Epithelial cell of prostate (primary cell): Measurements from ENCODE around the gene ZDHHC14.

Source experiments
- DNase-seq: peaks from one replicate; pipeline ENCODE4 v3.0.0-alpha.2; 2011; ENCODE audit warnings: low read depth, low spot score
- H3K27ac ChIP-seq: fragments of 450-650 bp; 2 replicates; pipeline ENCODE4 v1.5.1; 2017; ENCODE audit warnings: mild to moderate bottlenecking

ZDHHC14 gene

DNA sequence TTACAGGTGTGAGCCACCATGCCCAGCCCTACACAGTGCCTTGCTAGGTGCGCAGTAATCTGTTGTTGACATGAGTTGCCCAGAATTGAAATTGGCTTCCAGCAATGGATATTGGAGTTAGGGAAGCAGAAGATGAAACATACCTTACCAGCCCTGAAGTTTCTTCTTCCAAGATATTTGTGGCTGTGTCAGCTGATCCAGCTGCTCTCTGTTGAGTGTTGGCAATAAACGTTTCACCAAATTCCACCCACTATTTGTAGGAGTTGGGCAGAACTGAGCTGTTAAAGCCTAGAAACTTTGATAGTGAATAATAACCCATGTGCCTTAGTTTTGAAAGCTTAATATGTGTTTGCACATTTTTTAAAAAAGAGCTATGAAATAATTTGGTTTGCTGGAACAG, 223.8 kb downstream of the ZDHHC14 start:
- H3K27ac ChIP-seq = no peak overlapping the region
- no peak for DNase-seq

DNA sequence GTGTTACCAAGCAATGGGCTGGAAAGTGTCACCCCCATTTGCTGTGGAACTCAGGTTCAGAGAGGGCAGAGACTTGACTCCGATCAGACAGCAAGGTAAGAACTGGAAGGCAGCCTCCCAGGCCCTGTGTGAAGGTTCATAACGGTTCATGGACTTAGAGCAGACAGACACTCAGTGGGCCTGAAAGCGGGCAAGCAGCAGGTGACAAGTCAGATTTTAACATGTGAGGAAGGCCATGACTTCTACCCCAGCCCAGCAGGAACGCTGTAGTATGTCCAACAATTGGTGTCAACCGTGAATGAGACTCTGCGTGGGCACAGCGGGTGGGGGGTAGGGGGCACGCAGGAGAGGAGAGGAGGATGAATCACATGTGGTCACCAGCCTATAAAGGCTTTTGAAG, 224.5 kb downstream of the ZDHHC14 start:
- H3K27ac ChIP-seq = no peak overlapping the region
- no peak for DNase-seq

DNA sequence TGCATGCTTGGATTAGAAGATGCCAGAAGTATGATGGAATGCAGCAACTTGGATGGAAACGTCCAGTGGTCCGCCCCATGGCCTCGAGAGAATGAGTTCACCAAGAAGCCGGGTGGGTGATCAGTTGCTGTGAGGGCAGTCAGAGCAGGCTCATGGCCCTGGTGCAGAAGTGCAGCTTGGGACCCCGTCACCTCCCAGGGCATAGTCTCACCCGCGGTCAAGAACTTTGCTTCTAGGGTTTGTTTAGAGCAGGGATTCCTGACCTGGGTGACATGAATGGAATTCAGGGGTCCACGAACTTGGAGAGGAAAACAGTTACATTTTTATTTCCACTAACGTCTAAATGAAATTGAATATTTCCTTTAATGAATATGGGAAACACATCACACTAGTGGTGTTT, 225.5 kb downstream of the ZDHHC14 start:
- H3K27ac ChIP-seq = no peak overlapping the region
- DNase-seq = no peak

DNA sequence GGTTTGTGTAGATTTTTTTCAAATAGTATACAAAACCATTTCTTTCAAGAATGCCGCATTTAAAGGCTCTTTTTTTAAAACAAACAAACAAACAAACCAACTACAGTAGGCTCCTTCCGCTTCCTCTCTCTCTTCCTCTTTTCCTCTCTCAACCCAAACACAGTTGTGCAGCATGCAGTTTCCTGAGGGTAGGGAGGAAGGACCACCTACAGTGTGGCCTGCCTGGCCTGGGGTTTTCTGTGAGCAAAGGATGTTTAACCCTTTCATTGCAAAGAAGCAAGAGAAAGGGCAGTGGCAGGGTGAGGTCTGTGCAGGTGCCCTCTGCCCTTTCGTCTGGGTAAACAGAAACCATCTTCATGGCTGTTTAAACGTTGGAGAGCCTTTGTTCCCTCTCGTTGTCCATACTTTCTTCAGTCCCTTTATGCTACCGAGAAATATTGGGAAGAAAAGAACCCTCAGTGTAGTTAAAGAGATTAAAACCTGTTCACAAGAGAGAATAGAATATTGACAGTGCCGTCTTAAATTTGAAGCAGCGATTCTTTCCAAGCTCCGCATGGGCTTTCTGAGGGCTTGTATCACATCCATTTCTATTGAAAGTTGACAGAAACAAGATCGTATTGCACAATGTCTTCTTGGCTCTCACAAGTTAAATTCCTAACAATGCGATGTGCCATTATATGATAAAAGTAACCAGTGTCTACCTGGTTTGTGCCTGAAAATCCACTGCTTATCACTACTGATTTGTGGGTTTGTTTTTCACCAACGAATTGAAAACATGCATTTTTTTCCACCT, 226.5 kb downstream of the ZDHHC14 start:
- no peak overlapping the region for H3K27ac ChIP-seq
- DNase-seq = no peak

DNA sequence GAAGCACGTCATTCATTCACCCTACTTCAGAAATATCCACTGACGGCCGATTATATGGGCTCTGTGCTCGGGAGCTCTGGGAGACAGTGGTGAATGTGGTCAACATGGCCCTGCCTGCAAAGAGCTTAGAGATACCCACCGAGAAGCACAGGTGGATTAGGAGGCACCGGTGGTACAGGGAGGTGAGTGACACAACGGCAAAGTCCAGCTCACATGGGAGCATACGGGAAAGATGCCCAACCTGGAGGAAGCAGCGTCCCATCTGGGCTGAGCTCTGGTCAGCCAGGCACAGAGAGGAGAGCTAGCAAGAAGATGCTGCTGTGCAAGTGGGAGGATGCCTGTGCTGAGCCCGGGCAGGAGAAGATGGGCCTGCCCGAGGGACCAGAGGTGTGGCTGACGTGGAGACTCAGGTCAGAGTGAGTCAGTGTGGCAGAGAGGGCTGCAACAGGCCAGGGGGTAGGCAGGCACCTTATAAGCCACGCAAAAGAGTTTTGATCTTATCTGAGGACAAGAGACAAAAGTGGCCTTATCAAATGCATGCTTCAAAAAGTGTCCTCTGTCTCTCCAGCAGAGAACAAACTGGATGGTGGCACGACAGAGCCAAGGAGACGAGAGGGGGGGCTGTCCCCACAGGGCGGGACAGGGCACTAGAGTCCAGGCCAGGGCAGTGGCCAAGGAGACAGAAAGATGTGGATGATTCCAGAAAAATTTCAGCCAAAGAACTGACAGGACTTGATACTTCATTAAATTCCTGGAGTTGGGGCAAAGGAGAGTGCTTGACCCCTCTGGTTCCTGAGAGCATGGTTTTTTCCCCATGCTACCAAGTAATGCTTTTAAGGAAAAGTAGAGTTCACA, 227.5 kb downstream of the ZDHHC14 start:
- no peak overlapping the region for H3K27ac ChIP-seq
- no peak for DNase-seq

DNA sequence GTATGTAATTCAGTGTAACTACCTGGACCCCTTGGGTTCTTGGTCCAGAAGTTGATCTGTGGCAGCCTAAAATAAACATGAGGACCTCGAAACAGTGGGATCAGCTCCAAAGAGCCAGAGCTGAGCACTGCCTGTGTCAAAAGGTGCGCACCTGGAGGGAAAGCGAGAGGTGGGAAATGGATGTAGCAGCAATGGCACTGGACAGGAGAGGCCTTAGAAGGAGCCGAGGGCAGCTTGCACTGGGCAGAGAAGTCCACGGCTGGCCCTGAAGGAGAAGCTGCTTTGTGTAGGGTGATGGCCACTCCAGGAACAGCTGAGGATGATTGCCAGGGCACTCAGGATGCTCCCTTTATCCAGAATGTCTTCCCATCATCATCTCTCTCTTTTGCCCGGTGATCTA, 228.1 kb downstream of the ZDHHC14 start:
- no peak for DNase-seq

DNA sequence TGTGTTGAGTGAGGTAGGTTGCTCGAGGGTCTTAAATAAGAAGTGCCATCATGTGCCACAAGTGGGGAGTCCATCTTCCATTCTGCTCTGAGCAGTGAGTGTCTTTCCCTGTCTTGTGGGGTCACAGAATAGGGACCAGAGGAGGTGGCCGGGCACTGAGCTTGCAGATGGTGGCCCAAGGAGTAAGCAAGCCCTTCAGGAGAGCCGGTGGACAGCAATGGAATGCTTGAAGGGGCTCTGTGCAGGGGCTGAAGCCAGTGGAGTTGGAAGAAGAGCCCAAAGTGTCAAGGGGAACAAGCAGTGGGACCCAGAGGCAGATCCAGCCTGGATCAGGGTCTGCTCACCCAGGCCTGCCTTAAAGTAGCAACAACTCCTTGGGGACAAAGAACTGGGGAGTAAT, 228.6 kb downstream of the ZDHHC14 start:
- no peak for DNase-seq
- no peak overlapping the region for H3K27ac ChIP-seq

More for the DNA sequence above, 228.1 kb downstream of the ZDHHC14 start:
- no peak overlapping the region for H3K27ac ChIP-seq

DNA sequence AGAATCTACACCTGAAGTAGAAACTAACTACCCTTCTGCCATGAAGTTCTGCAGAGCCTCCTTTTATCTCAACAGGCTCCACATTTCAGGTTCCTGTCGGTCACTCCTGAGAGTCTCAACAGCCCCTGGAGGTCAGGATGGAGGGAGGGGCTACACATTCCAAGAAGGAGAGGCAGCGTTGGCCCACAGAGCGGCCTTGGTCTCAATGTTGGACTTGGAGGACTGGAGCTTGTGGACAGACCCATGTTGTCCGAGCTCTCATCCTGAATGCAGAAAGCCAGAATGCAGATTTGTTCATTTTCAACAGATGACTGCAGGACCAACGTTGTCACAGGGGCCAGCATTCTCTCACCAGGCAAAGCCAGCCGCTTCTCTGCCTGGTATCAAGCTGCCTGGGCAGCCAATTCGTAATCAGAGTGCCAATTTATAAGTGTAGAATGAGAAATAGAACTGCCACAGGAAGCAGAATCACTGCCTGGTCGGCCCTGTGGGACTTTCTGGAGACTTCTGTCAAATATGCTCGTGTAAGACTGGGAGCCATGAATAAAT, 229.5 kb downstream of the ZDHHC14 start:
- no peak overlapping the region for H3K27ac ChIP-seq
- DNase-seq = no peak

DNA sequence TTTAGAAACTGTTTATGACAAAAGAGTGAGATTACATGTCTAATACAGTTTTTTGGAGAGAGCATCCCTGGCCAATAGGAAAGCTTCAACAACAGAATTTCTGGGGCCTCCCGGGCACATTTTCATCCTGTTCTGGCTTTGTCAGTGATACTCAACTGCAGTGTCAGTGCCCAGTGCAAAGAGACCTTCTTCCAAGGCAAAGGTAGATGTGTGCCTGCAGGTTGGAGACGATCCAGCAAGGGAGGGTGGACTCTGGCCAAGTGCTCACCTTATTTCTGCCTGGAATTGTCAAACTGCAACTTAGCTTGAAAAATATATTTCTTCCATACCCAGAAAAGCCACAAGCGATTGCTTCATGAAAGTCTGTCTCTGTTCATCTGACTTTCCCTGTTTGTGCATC, 230.4 kb downstream of the ZDHHC14 start:
- no peak overlapping the region for H3K27ac ChIP-seq

DNA sequence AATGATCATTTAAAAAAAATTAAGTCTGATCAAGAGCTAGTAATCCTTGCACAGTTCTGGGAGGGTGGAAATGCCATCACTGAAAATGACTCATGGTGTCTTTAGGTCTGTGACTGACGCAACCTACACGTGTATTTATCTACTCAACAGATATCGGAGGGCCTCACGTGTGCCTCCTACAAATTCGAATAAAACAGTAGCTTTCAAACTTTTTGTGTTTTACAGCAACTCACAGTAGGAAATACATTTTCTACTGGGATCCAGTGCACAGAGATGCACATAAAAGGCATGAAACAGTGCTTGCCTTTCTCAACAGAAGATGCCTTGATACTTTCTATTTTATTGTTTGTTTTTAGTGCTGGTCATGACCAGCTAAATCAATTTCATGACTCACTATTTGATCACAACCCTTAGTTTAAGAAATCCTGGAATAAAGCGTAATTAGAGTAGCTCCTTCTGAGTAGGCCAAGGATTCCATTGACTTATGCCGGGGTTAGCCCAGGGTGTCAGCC, 232.1 kb downstream of the ZDHHC14 start:
- H3K27ac ChIP-seq = peak overlapping the region; percentile 79

More for the DNA sequence above, 230.4 kb downstream of the ZDHHC14 start:
- no peak for DNase-seq

DNA sequence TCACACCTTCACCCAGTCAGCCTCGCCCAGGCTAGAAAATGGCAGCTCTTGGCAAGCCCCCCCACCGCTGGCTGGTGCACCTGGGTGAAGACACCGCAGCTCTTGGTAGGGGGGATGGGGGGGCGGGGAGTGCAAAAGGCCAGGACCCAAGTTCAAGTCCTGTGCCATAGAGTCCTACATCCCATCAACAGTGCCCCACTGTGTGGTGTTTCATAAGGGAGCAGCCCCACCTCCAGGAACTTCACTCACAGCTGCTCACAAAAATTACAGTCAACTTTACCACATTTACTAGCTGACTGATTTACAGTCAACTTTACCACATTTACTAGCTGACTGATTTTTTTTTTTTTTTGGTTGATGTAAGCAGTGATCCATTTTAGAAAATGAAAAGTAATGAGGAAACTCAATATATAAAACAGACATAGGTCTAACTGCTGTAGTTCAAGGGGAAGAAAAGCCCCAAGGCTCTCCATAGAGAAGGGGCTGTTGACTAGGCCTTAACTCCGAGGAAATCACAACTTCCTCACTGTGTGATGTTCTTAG, 233.1 kb downstream of the ZDHHC14 start:
- no peak overlapping the region for H3K27ac ChIP-seq
- DNase-seq = peak; percentile 10

More for the DNA sequence above, 232.1 kb downstream of the ZDHHC14 start:
- peak; percentile 68 for DNase-seq

DNA sequence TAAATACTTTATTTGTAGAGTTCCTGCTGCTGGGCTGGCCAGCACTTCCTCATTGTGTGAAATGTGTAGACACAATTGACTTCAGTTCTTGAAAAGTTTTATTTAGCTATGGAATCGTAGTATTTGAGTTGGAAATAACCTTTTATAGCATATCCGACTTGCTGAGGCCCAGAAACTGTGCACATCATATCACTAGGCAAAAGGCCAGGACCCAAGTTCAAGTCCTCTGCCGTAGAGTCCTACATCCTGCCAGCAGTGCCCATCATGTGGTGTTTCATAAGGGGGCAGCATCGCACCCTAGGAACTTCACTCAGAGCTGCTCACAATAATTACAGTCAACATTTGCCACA, 234.4 kb downstream of the ZDHHC14 start:
- H3K27ac ChIP-seq = no peak overlapping the region
- DNase-seq = no peak

DNA sequence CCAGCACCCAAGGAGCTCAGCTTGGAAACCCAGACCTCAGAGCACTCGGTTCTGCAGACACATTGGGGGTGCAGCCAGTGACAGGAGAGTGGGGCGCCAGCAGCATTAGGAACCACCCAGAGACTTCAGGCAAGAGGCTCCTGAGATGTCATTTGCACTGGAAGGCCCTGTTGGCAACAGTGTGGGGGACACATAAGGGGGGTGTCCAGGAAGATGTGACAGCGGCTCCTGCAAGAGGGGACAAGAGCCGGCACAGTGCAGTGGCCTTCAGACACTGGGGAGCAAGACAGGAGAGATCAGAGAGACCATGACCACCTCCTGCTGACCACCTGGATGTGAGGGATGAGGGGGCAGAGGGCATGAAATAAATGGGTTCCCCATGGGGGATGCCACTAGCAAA, 235.0 kb downstream of the ZDHHC14 start:
- no peak overlapping the region for H3K27ac ChIP-seq
- DNase-seq = no peak

DNA sequence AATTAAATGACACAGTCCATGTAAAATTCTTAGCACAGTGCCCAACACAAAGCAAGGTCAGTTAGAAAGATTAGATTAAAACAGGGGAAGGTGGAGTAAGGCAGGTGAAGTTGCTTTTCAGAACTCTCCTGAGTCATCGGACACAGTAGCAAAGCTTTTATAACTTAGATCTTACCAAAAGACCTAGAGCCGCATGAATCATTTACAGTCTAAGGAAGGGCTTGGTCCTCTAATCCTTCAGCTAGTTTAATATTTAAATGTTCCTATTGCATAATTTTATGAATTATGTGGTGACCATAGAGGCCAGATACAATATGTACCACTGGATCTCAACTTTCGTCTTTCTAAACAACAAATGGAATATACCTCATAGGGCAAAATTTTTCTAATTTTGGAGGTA, 240.0 kb downstream of the ZDHHC14 start:
- peak; percentile 39 for DNase-seq
- H3K27ac ChIP-seq = no peak overlapping the region

DNA sequence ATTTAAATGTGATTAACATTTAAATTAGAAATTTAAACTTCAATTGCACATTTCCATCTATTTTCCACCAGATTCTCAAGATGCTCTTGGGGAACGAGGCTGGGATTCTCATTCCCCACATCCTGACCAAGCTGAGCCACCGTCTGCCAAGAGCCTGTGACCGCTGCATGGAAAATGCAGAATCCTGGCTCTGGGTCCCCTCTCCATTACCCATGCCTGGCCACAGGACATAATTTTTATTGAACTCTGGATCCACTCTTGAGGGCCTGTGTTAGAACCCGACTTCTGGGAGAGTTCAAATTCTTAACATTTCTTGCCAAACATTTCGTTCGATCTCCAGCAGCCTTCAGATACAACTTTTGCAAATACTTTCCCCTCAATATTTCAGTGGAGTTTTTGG, 240.4 kb downstream of the ZDHHC14 start:
- no peak for DNase-seq
- no peak overlapping the region for H3K27ac ChIP-seq

DNA sequence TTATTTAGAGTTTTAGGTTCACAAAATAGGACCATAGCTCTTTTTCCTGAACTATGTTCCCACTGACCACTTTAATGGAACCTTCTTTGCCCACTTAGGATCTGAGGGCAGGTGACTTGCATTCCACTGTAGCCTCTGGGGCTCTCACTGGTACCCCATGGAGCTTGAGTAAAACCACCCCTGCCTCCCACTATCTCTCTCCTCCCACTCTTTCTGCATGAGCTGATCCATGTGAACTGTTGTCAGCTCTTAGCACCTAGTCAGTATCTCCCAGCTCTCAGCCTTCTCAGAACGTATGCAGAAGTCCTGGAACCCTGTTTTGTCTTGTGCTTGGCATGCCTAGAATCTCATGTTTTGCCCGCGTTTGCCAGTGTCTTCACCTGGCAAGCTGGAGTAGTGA, 241.4 kb downstream of the ZDHHC14 start:
- H3K27ac ChIP-seq = no peak overlapping the region
- DNase-seq = no peak

DNA sequence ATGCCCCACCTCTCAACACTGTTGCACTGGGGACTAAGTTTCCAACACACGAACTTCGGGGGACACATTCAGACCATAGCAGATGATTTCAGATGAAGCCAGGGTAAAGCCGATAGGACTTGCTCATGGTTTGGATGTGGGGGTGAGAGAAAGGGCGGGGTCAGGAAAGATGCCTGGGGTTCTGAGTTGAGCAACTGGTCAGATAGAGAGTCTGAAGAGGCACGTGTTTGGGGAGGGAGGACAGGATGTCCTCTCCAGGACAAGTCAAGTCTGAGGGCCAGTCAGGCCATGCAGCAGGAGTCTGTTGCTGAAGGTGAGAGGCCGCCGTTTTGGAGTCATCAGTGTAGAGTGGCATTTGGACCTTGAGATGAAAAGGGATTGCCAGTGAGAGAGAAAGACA, 244.1 kb downstream of the ZDHHC14 start:
- no peak overlapping the region for H3K27ac ChIP-seq
- DNase-seq = no peak

DNA sequence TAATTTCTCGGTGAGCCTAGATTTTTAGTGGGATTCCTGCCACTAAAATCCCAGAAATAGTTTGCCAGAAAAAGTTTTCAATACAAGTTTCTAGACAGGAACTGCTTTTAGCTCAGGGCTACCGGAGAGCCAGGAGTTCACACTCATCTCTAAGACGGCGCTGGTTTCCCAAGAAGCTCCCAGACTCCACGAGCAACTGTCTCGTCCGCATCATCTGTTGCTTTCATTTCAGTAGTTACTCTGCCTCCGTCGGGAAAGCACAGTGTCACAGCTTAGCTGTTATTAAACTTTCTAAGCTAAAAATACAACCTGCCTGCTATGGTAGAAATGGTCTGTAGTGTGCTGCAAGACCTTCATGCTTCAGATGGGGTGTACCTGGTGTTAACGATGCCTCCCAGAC, 244.8 kb downstream of the ZDHHC14 start:
- DNase-seq = no peak
- H3K27ac ChIP-seq = no peak overlapping the region

DNA sequence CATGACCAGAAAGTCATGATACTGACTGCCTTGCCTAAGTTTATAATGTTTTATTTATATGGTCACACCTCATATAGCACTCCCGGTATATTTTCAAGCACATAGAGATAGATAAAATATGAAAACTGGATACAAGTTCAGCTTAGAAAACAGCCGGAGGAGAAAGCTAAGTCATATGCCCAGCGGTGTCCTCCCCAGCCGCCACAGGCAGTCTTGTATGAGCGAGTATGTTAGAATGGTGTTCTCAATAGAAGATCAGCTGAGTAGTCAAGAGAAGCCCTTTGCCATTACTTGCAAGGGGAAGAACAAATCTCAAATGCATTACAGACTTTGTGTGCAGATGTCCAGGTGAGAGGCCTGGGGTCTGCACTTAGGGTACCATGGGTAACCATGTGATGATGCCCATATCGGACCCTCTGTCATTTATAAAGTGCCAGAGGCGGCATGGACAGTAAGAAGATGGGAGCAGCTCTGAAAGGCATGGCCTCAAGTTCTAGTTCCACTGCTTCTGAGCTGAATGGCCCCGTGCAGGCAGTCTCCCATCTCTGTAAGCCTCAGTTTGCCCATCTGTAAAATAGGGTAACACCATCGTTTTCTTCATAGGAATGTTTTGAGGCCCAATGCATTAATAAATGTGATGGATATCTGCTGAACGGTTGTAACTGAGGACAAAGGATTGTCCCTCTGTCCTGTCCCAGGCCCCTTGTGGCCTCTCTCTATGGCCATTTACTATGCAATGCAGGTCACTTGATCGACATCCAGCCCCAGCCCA, 246.4 kb downstream of the ZDHHC14 start:
- DNase-seq = no peak
- no peak overlapping the region for H3K27ac ChIP-seq

DNA sequence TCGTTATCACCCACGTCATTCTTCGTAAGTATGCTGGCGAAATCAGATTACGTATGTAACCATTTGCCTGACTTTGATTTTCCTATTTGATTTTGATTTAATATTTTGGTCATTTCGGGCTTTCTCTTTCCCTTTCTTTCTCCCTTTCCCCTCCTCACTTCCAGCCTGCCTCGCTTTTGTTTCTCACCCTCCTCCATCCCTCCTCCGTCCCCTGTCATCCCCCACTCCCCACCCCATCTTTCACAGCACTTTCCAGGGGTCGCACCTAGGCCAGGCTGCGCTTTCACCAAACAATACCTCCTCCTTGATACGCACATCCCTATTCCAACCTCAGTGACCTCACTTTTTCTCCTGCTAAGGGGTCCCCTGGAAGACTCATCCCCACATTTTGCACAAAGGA, 247.5 kb downstream of the ZDHHC14 start:
- H3K27ac ChIP-seq = no peak overlapping the region
- DNase-seq = no peak
